IMR-90 (cell line): Measurements from ENCODE around the gene PRKCE. TPM values are rescaled to one million over a fixed set of nuclear protein-coding genes. Genes with fewer than 3 reads are reported as not detected.

Source experiments
- ATAC-seq: fragments of 200-7000 bp; cut with Tn5 transposase; 2 replicates; pipeline ENCODE4 v1.9.1; 2020; ENCODE audit warnings: low read depth, mild to moderate bottlenecking, moderate library complexity
- BruUV-seq: library from RNA; stranded (reverse); fragments of 400-500 nt; replicated peaks from 2 replicates; lab custom pipeline; 2021; lab: Mats Ljungman, UMichigan
- CTCF ChIA-PET: fragments of 300-600 bp; formaldehyde crosslinking; extraction: SDS; loops from one replicate; lab custom pipeline; 2021; ENCODE audit warnings: antibody characterized with exemption; lab: Yijun Ruan, JAX
- POLR2A ChIA-PET: fragments of 300-600 bp; sonication (Branson Sonifier 250); formaldehyde crosslinking; loops from one replicate; lab custom pipeline; 2022; ENCODE audit warnings: antibody characterized with exemption; ENCODE audit not compliant: unreplicated experiment; lab: Charles Lee
- DNase-seq: peaks from one replicate; pipeline ENCODE4 v3.0.0; 2013
- H2AFZ ChIP-seq: replicated peaks from 2 replicates; pipeline ENCODE3; 2013; ENCODE audit warnings: low read length, mild to moderate bottlenecking; ENCODE audit not compliant: poor library complexity
- H2AK5ac ChIP-seq: 2 replicates; pipeline ENCODE4 v1.6.1; 2013; ENCODE audit warnings: low read depth, low read length, inconsistent platforms
- H2AK9ac ChIP-seq: replicated peaks from 2 replicates; pipeline ENCODE3; 2013; ENCODE audit warnings: mild to moderate bottlenecking, low read depth, low read length, moderate library complexity; ENCODE audit not compliant: poor library complexity
- H2BK120ac ChIP-seq: 2 replicates; pipeline ENCODE4 v1.6.1; 2013; ENCODE audit warnings: low read depth, low read length, inconsistent platforms
- H2BK15ac ChIP-seq: 3 replicates; pipeline ENCODE4 v1.6.1; 2013; ENCODE audit warnings: low read depth, low read length, inconsistent platforms
- H2BK20ac ChIP-seq: 2 replicates; pipeline ENCODE4 v1.6.1; 2013; ENCODE audit warnings: low read depth, mild to moderate bottlenecking, inconsistent platforms, low read length, moderate library complexity
- H2BK5ac ChIP-seq: 2 replicates; pipeline ENCODE4 v1.6.1; 2013; ENCODE audit warnings: mild to moderate bottlenecking, low read depth, low read length, inconsistent platforms; ENCODE audit not compliant: poor library complexity, severe bottlenecking
- H3K14ac ChIP-seq: replicated peaks from 2 replicates; pipeline ENCODE4 v1.6.1; 2013; ENCODE audit warnings: low read depth, low read length, inconsistent platforms
- H3K18ac ChIP-seq: 2 replicates; pipeline ENCODE4 v1.6.1; 2013; ENCODE audit warnings: low read depth, low read length, control low read depth
- H3K23ac ChIP-seq: 2 replicates; pipeline ENCODE4 v1.6.1; 2013; ENCODE audit warnings: low read depth, low read length, inconsistent platforms
- H3K27ac ChIP-seq: 2 replicates; pipeline ENCODE4 v1.5.1; 2013; ENCODE audit warnings: mild to moderate bottlenecking, control low read depth, low read length; ENCODE audit not compliant: insufficient read depth
- H3K27me3 ChIP-seq: 2 replicates; pipeline ENCODE4 v1.6.1; 2013; ENCODE audit warnings: low read length; ENCODE audit not compliant: control insufficient read depth, insufficient read depth
- H3K36me3 ChIP-seq: 2 replicates; pipeline ENCODE4 v1.6.1; 2013; ENCODE audit warnings: low read length, mixed read lengths; ENCODE audit not compliant: control insufficient read depth, insufficient read depth
- H3K4ac ChIP-seq: 2 replicates; pipeline ENCODE4 v1.6.1; 2013; ENCODE audit warnings: low read depth, low read length, inconsistent platforms
- H3K4me1 ChIP-seq: 2 replicates; pipeline ENCODE4 v1.6.1; 2013; ENCODE audit warnings: low read length, mixed read lengths; ENCODE audit not compliant: control insufficient read depth, insufficient read depth
- H3K4me2 ChIP-seq: 2 replicates; pipeline ENCODE4 v1.6.1; 2013; ENCODE audit warnings: low read depth, mild to moderate bottlenecking, control low read depth, low read length, moderate library complexity
- H3K4me3 ChIP-seq: 2 replicates; pipeline ENCODE4 v1.5.1; 2013; ENCODE audit warnings: low read depth, mild to moderate bottlenecking, control low read depth, low read length, moderate library complexity; ENCODE audit not compliant: insufficient read depth
- H3K56ac ChIP-seq: 2 replicates; pipeline ENCODE4 v1.6.1; 2013; ENCODE audit warnings: low read length, inconsistent platforms; ENCODE audit not compliant: insufficient read depth; ENCODE audit errors: extremely low read depth
- H3K79me1 ChIP-seq, 2 experiments: 2 replicates each; pipeline ENCODE4 v1.6.1; 2013; ENCODE audit warnings: low read length in 2 of 2, inconsistent platforms in 1 of 2, low read depth in 1 of 2
- H3K9ac ChIP-seq: 2 replicates; pipeline ENCODE4 v1.6.1; 2013; ENCODE audit warnings: low read depth, low read length, control low read depth
- H3K9me1 ChIP-seq: 2 replicates; pipeline ENCODE4 v1.6.1; 2013; ENCODE audit warnings: low read length, inconsistent platforms; ENCODE audit not compliant: insufficient read depth
- H3K9me3 ChIP-seq: 2 replicates; pipeline ENCODE4 v1.6.1; 2013; ENCODE audit warnings: low read length; ENCODE audit not compliant: control insufficient read depth, insufficient read depth
- H4K20me1 ChIP-seq: 2 replicates; pipeline ENCODE4 v1.6.1; 2013; ENCODE audit warnings: low read length, inconsistent platforms; ENCODE audit not compliant: insufficient read depth
- H4K5ac ChIP-seq: 2 replicates; pipeline ENCODE4 v1.6.1; 2013; ENCODE audit warnings: mild to moderate bottlenecking, low read depth, low read length, control low read depth
- H4K8ac ChIP-seq, 2 experiments: 2 replicates each; pipeline ENCODE4 v1.6.1; 2013; ENCODE audit warnings: low read depth in 2 of 2, low read length in 2 of 2, control low read depth in 1 of 2, inconsistent platforms in 1 of 2
- H4K91ac ChIP-seq: 2 replicates; pipeline ENCODE4 v1.6.1; 2013; ENCODE audit warnings: low read depth, low read length, inconsistent platforms; ENCODE audit not compliant: insufficient read depth
- BHLHE40 ChIP-seq: fragments of 150-350 bp; IDR thresholded peaks from 2 replicates; pipeline ENCODE4 v1.6.1; 2016; ENCODE audit warnings: mild to moderate bottlenecking, low read depth, low read length
- FOS ChIP-seq: fragments of 150-350 bp; IDR thresholded peaks from 2 replicates; pipeline ENCODE4 v1.6.1; 2016; ENCODE audit warnings: low read depth, low read length
- MAZ ChIP-seq: IDR thresholded peaks from 2 replicates; pipeline ENCODE4 v1.6.1; 2012; ENCODE audit warnings: low read depth, mild to moderate bottlenecking, low read length, improper control_type of control experiment, moderate library complexity, borderline replicate concordance
- MXI1 ChIP-seq: IDR thresholded peaks from 2 replicates; pipeline ENCODE4 v1.6.1; 2012; ENCODE audit warnings: low read depth, mild to moderate bottlenecking, low read length, moderate library complexity, borderline replicate concordance
- POLR2A ChIP-seq: IDR thresholded peaks from 2 replicates; pipeline ENCODE4 v1.6.1; 2012; ENCODE audit warnings: mild to moderate bottlenecking, low read depth, low read length
- RCOR1 ChIP-seq: IDR thresholded peaks from 2 replicates; pipeline ENCODE4 v1.6.1; 2012; ENCODE audit warnings: mild to moderate bottlenecking, low read length, improper control_type of control experiment; ENCODE audit not compliant: insufficient replicate concordance
- USF2 ChIP-seq: fragments of 150-350 bp; IDR thresholded peaks from 2 replicates; pipeline ENCODE4 v1.6.1; 2017; ENCODE audit warnings: mild to moderate bottlenecking, antibody characterized with exemption, low read length, low read depth
- WGBS, 2 experiments: methylation state at CpG; one replicate each; pipeline versions ENCODE4 v1.1.5 to v1.1.7; 2013; ENCODE audit warnings: missing lambda C conversion rate in 2 of 2; ENCODE audit not compliant: insufficient read length in 1 of 2; ENCODE audit errors: extremely low coverage in 2 of 2; 5-methylcytosine and 5-hydroxymethylcytosine counted together
- dilution Hi-C: fragments of 300-500 bp; cut with HindIII; formaldehyde crosslinking; loops from one replicate; pipeline ENCODE4 v1.14.3; 2018; ENCODE audit warnings: low sequenced_read_pairs; ENCODE audit not compliant: unreplicated experiment
- in situ Hi-C: fragments of 300-500 bp; cut with MboI; formaldehyde crosslinking; loops from 3 replicates; pipeline ENCODE4 v1.14.3; 2019; ENCODE audit warnings: low sequenced_read_pairs, inconsistent platforms, mixed read lengths
- intact Hi-C: fragments of 100-400 bp; cut with micrococcal nuclease; formaldehyde crosslinking; loops from 2 replicates; pipeline ENCODE4 v1.10.0; 2022
- polyA plus RNA-seq, 3 experiments: library from polyadenylated mRNA; depleted of rRNA; stranded (reverse); fragments of >200 nt; gene quantifications; 2 replicates each; pipeline ENCODE4 v1.2.3, GENCODE V29; 2012; ENCODE audit warnings: low replicate concordance in 1 of 3
- total RNA-seq: library from RNA; depleted of rRNA; stranded (reverse); fragments of >200 nt; gene quantifications from 2 replicates; pipeline ENCODE4 v1.2.3, GENCODE V29; 2012

The PRKCE gene
- total and polyA plus RNA-seq, 2 of the 4 experiments (the other 2 are of a cell fraction) = 8.1 to 32.4 TPM

GRCh38 chr2:46010925-46011490, 359.5 kb downstream of the PRKCE start (continued):
- no peak for TF ChIP-seq USF2

- dilution Hi-C loops = no loop called here
- peaks cover 36% of the 10 kb centered on the region for H3K4me1 ChIP-seq
- DNase-seq = peak; percentile 52
Measured at GRCh38 chr2:46012618-46013240, 361.3 kb downstream of the PRKCE start.

More at GRCh38 chr2:46012618-46013240, 361.3 kb downstream of the PRKCE start:
- peak overlapping the region; percentile 100 for H2BK15ac ChIP-seq
- intact Hi-C loops = no loop called here
- H3K4me2 ChIP-seq = peak overlapping the region; percentile 18; the same call in 1 of the 2 replicates
- H3K4ac ChIP-seq = peak overlapping the region; percentile 82
- H3K9ac ChIP-seq = no peak overlapping the region; the same call in 1 of the 2 replicates
- TF ChIP-seq USF2 = no peak
- no peak for TF ChIP-seq BHLHE40
- TF ChIP-seq MAZ = no peak
- TF ChIP-seq POLR2A = no peak
- no peak for TF ChIP-seq FOS
- no peak for TF ChIP-seq MXI1
- no peak for TF ChIP-seq RCOR1
- 43% methylated on average over 1 of the region's 3 CpGs; no CpG with 5 or more reads in 1 of the 2 experiments for WGBS, 2 experiments
- H3K18ac ChIP-seq = peak overlapping the region; percentile 77
- peak overlapping the region; percentile 88; the same call in 1 of the 2 replicates for H3K14ac ChIP-seq
- POLR2A ChIA-PET = interaction anchor here (0.8 kb wide), 1 partner anchor 284 kb away, joined by 3 read pairs; the partner anchor contains the start of gene EPAS1
- CTCF ChIA-PET = interaction anchor here (0.9 to 1.7 kb wide), 3 partner anchors 17 to 281 kb away, joined by 3 to 4 read pairs (median 4); no protein-coding TSS in a partner anchor
- H4K91ac ChIP-seq = peak overlapping the region; percentile 86
- no peaks in the 10 kb centered on the region for H4K20me1 ChIP-seq
- peaks cover 23% of the 10 kb centered on the region for H3K9me1 ChIP-seq
- H3K56ac ChIP-seq = no peak overlapping the region
- H4K5ac ChIP-seq = peak overlapping the region; percentile 56; the same call in 1 of the 2 replicates
- peak; percentile 16 for ATAC-seq
- H2BK20ac ChIP-seq = peak overlapping the region; percentile 91
- peak overlapping the region; percentile 63 to 79; a peak in 3 of 4 replicates for H4K8ac ChIP-seq
- peak overlapping the region; percentile 23; the same call in 1 of the 2 replicates for H3K27ac ChIP-seq
- H2BK5ac ChIP-seq = peak overlapping the region; percentile 70
- H2AK5ac ChIP-seq = peak overlapping the region; percentile 97
- H3K23ac ChIP-seq = peak overlapping the region; percentile 82; the same call in 1 of the 2 replicates
- H3K9me3 ChIP-seq = no peaks in the 10 kb centered on the region
- peak overlapping the region; percentile 29 for H2AK9ac ChIP-seq
- peak overlapping the region; percentile 79 for H2BK120ac ChIP-seq
- peak overlapping the region; percentile 40 for H2AFZ ChIP-seq
- H3K36me3 ChIP-seq = peaks cover 8% of the 10 kb centered on the region
- no peaks in the 10 kb centered on the region for H3K27me3 ChIP-seq
- peaks cover 8 to 38% of the 10 kb centered on the region in 2 experiments for H3K79me1 ChIP-seq
- no TSS peak for BruUV-seq
- in situ Hi-C loops = loop anchor here (25.0 kb wide), 1 partner anchor 350 kb away; no protein-coding TSS in a partner anchor
- no peak overlapping the region for H3K4me3 ChIP-seq
